ENCODE measurements around the gene FMOD. TPM values are rescaled to one million over a fixed set of nuclear protein-coding genes. Genes with fewer than 3 reads are reported as not detected.

FMOD gene
- total and polyA plus RNA-seq, 9 donors, result 110 to 175 (median 137) TPM

DNA sequence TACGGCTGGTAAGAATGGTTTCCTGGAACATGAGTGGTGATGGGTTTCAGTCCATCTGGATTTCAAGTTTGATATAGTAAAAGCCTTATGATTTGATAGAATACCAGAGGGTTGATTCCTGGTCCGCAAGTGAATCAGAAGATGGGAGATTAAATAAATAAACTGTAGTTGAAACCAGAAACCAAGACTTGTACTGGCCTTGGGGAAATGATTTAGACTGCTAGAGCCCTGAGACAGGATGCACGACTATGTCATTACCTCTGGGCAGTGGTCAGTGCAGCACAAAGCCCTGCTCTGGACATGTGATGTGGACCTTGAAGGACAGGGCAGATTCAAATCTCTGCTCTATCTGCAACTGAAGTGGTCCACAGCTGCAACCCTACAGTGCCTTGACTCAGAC, 15.6 kb upstream of the FMOD start:
- Histone ChIP-seq H3K27ac (no peak overlapping the region), H3K36me3 (no peaks in the 10 kb centered on the region), H3K9me3 (no peaks in the 10 kb centered on the region), H3K27me3 (no peaks in the 10 kb centered on the region), H3K4me1 (ENCODE audit: insufficient read depth) (peaks cover 3% of the 10 kb centered on the region), H3K4me3 (no peak overlapping the region)
- intact Hi-C loops (cut with DNase I), result loop anchor here (5.0 to 10.0 kb wide), 3 partner anchors 76 to 336 kb away; no protein-coding TSS in a partner anchor
- peak in 1 of 5 donors; percentile 8 for DNase-seq
- TF ChIP-seq, protein P1, sequence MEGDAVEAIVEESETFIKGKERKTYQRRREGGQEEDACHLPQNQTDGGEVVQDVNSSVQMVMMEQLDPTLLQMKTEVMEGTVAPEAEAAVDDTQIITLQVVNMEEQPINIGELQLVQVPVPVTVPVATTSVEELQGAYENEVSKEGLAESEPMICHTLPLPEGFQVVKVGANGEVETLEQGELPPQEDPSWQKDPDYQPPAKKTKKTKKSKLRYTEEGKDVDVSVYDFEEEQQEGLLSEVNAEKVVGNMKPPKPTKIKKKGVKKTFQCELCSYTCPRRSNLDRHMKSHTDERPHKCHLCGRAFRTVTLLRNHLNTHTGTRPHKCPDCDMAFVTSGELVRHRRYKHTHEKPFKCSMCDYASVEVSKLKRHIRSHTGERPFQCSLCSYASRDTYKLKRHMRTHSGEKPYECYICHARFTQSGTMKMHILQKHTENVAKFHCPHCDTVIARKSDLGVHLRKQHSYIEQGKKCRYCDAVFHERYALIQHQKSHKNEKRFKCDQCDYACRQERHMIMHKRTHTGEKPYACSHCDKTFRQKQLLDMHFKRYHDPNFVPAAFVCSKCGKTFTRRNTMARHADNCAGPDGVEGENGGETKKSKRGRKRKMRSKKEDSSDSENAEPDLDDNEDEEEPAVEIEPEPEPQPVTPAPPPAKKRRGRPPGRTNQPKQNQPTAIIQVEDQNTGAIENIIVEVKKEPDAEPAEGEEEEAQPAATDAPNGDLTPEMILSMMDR (IDR thresholded peaks at IDR 0.05), result no peak
- TF ChIP-seq EP300 (IDR thresholded peaks at IDR 0.05) (no peak), POLR2A (IDR thresholded peaks at IDR 0.05) (no peak)
- WGBS, 3 donors, result 84 to 88% (median 84%) methylated on average over 3 of the region's 3 CpGs

DNA sequence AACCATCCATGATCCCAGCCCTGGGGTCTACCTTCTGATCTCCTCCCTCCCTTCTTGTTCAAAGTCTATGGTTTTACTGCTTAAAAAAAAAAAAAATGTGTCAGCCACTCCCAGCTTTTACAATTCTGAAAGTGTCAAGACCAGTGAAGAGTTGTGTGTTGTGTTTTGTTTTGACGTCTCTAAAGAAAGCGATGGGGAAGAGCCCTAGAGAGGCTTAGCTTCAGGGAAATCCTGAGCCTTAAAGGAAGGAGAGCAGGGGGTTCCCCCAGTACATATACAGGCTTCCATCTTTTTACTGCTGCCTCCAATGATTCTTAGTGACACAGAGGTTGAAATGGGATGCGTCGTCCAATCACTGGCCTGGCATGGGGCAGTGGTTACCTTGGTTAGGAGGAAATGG, 13.9 kb upstream of the FMOD start:
- no peak overlapping the region for H3K4me3 ChIP-seq
- no peaks in the 10 kb centered on the region for H3K27me3 ChIP-seq
- H3K9me3 ChIP-seq, result no peaks in the 10 kb centered on the region
- DNase-seq, result peak in 1 of 5 donors; percentile 10
- WGBS, 3 donors, result 55 to 77% (median 57%) methylated on average over 4 of the region's 4 CpGs
- intact Hi-C loops (cut with DNase I), result loop anchor here (5.0 to 10.0 kb wide), 3 partner anchors 77 to 337 kb away; no protein-coding TSS in a partner anchor
- peak overlapping the region; percentile 9 to 57 for H3K27ac ChIP-seq
- H3K36me3 ChIP-seq, result no peaks in the 10 kb centered on the region
- TF ChIP-seq POLR2A (IDR thresholded peaks at IDR 0.05), result no peak
- TF ChIP-seq EP300 (IDR thresholded peaks at IDR 0.05), result no peak
- TF ChIP-seq, protein P1 (IDR thresholded peaks at IDR 0.05), result no peak
- peaks cover 3% of the 10 kb centered on the region for H3K4me1 ChIP-seq (ENCODE audit: insufficient read depth)

DNA sequence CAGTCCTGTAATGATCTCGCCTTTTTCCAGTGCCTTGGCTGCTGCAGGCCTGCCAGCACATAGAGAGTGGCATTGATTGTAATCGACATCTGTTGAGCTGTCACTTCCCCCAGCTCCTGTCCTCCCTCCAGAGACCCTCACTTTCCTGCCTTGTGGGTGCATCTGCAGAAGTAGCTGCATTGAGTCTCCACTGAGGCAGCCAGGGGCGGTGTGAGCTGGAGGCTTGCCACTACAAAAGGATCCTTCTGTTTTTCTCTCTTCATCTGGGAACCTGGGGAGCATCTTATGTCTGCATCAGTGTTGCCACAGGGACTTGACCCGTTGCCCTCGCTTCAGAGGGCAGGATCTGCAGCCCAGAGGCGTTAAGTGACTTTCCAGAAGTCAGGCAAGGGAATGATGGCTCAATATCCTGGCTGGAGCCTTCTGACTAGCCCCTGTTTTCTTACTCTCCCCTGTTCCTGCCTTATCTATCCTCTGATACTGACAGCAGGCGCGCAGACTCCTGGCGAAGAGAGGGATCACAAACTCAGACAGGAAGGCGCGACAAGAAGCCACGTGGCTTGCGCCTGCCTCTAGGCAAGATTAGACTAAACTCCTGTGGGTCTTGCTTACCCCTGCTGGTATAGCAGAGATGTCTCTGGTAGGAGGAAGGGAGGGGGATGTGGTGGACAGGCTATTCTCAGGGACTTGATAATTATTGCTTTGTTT, 13.3 kb upstream of the FMOD start:
- 30 to 50% (median 35%) methylated on average over 13 of the region's 13 CpGs for WGBS, 3 donors
- Histone ChIP-seq H3K27me3 (no peaks in the 10 kb centered on the region), H3K9me3 (no peaks in the 10 kb centered on the region), H3K27ac (peak overlapping the region in 1 of 2 donors; percentile 57), H3K4me3 (no peak overlapping the region), H3K36me3 (no peaks in the 10 kb centered on the region), H3K4me1 (ENCODE audit: insufficient read depth) (peaks cover 4% of the 10 kb centered on the region)
- DNase-seq, result peak; percentile 57 to 71 (median 65)
- TF ChIP-seq POLR2A (IDR thresholded peaks at IDR 0.05) (no peak), EP300 (IDR thresholded peaks at IDR 0.05) (no peak)
- TF ChIP-seq, protein P1 (IDR thresholded peaks at IDR 0.05), result no peak
- intact Hi-C loops (cut with DNase I), result loop anchor here in 1 of 4 donors (10.0 kb wide), 1 partner anchor 81 kb away; no protein-coding TSS in a partner anchor

DNA sequence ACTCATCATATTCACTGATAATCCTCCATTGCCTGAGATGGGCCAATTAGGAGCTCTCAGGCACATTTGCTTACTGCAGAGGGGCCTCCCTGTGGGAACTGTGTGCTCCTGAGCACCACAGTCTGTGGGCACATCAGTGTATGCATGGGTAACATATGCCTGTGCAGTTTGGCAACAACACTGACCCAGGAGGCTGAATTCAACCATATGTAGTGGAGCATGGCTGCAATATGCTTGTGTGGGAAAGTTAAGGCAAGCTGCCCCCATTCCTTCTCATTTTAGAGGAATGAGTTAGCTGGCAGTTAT, 11.8 kb upstream of the FMOD start:
- intact Hi-C loops (cut with DNase I), result loop anchor here in 1 of 4 donors (10.0 kb wide), 1 partner anchor 82 kb away; no protein-coding TSS in a partner anchor
- Histone ChIP-seq H3K36me3 (no peaks in the 10 kb centered on the region), H3K27ac (no peak overlapping the region), H3K4me3 (no peak overlapping the region), H3K27me3 (no peaks in the 10 kb centered on the region), H3K9me3 (no peaks in the 10 kb centered on the region), H3K4me1 (ENCODE audit: insufficient read depth) (peaks cover 4% of the 10 kb centered on the region)
- no peak for TF ChIP-seq EP300 (IDR thresholded peaks at IDR 0.05)
- TF ChIP-seq POLR2A (IDR thresholded peaks at IDR 0.05), result no peak
- TF ChIP-seq, protein P1 (IDR thresholded peaks at IDR 0.05), result no peak
- peak in 3 of 5 donors; percentile 2 to 9 (median 6) for DNase-seq
